NOMO-1 treated with DMSO at 0.1 percent for 48 hours (cell line): ENCODE data around the gene SFTPD.
A peak's percentile ranks its signal among the peaks of the same experiment; 100 is the strongest.
"Not testable (repeated sequence)": the region's sequence is repeated elsewhere in the genome, so short reads cannot be mapped to it uniquely, and the experiment has no call there.

Source experiments
- DNase-seq: peaks from one replicate; lab custom pipeline; 2025; ENCODE audit not compliant: unreplicated experiment; lab: John Stamatoyannopoulos, UW

The SFTPD gene

GRCh38 chr10:79948976-79949722 is at the start of gene SFTPD:
SFTPD (minus strand) TSS chr10:79949105; CDS start chr10:79946659, 2,446 bp downstream.
- peak; percentile 74 for DNase-seq

DNA sequence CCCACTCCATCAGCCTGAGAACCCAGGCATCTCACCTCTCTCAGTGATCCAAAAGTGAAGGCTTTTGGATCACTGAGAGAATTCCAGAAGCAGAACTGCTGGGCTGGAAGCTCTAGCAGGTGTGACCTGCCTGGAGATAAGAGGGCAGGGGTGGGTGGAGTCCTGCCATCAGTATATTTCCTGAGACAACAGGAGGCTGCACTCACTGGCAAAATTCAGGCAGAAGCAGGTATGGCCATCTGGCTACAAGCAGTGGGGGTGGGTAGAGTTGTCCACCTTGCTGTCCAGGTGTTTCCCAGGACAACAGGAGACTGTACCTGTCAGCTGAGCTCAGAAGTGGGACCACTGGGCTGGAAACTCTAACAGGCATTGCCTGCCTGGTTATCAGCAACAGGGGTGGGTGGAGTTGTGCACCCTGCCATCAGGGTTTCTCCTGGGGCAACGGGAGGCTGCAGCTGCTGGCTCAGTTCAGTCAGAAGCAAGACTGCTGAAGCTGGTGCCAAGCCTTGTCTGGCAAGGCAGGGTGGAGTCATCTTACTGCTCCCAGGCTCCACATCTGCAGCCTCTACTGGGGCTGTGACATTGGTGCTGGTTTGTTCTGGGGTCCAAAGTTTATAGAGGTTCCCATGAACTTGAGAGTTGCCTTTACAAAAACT is 47.2 kb upstream of the SFTPD start:
- no peak for DNase-seq

GRCh38 chr10:79994556-79994955 is 45.7 kb upstream of the SFTPD start:
- DNase-seq = no peak

DNA sequence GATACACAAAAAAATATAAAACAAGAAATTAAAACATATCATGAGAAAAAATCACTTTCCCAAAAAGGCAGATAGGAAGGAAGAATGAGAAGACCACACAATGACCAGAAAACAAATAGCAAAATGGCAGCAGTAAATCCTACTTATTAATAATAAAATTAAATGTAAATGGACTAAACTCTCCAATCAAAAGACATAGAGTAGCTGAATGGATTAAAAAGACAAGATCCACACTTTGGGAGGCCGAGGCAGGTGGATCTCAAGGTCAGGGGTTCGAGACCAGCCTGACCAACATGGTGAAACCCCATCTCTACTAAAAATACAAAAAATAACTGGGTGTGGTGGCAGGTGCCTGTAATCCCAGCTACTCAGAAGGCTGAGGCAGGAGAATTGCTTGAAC is 39.3 kb upstream of the SFTPD start:
- DNase-seq = not testable (repeated sequence)

- not testable (repeated sequence) for DNase-seq
These were observed 37.8 kb upstream of the SFTPD start for GRCh38 chr10:79986661-79987060.

GRCh38 chr10:79985481-79986072 is 36.7 kb upstream of the SFTPD start:
- no peak for DNase-seq

DNA sequence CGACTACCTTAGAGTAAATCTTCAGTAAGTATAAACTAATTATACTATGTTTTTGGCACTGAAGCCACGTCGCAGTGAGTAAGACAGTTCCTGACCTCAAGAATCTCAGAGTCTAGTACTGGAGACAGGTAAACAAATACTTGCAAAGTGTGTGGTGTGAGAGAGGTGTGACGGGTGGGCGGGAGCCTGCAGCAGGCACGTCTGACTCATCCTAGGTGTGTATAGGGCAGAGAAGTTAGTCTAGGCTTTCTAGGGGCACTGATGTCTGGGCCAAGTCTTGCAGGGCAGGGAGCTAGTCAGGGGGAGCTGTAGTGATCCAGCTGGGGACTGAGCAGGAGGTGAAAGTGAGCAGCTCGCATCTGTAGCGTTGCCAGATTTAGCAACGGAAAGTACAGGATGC is 35.9 kb upstream of the SFTPD start:
- no peak for DNase-seq

DNA sequence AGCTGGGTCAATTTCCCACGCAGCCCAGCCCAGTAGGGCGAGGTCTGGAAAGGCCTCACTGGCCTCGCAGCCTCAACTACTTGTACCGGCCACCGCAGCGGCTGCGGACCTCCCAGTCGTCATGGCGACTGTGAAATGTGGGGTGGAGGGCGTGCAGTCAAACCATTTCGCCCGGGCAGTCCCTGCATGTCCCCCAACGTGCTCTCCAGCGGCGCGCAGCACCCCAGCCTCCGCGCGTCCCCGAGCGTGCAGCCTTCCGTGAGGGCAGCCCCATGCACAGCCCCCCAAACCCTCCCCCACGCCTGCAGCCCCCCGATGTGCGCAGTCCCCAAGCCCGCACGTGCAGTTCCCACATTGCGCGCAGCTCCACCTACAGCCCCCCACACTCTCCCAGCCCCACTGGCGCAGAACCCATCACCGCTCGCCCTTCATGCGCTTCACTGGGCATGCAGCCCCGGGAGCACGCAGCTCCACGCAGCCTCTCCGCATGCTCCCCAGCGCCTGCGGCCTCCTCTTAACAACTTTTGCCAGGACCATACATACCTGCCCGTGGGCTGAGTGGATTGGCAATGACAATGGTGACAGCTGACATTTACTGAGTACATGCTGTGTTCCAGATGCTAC is 34.5 kb upstream of the SFTPD start:
- DNase-seq = no peak

DNA sequence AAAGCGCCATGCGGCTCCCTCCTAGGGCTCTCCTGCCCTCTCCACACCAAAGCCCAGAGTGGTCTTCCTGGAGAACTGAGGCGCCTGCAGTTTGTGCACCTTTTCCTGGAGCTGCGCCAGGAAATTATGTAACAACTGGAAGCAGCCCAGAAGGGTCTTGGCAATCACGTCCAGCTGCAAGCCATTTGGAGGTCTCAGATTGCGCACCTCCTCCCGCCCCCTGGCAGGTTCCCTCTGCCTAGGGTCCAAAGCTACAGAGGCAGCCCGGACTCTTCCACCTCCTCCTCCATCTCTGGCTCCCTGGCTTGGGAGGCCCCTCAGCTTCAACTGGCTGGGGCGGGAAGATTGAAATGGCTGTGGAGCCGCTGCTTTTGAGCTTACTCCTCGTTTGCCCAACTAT is 34.0 kb upstream of the SFTPD start:
- no peak for DNase-seq

- peak; percentile 51 for DNase-seq
These were observed 33.5 kb upstream of the SFTPD start for GRCh38 chr10:79982362-79982800.

DNA sequence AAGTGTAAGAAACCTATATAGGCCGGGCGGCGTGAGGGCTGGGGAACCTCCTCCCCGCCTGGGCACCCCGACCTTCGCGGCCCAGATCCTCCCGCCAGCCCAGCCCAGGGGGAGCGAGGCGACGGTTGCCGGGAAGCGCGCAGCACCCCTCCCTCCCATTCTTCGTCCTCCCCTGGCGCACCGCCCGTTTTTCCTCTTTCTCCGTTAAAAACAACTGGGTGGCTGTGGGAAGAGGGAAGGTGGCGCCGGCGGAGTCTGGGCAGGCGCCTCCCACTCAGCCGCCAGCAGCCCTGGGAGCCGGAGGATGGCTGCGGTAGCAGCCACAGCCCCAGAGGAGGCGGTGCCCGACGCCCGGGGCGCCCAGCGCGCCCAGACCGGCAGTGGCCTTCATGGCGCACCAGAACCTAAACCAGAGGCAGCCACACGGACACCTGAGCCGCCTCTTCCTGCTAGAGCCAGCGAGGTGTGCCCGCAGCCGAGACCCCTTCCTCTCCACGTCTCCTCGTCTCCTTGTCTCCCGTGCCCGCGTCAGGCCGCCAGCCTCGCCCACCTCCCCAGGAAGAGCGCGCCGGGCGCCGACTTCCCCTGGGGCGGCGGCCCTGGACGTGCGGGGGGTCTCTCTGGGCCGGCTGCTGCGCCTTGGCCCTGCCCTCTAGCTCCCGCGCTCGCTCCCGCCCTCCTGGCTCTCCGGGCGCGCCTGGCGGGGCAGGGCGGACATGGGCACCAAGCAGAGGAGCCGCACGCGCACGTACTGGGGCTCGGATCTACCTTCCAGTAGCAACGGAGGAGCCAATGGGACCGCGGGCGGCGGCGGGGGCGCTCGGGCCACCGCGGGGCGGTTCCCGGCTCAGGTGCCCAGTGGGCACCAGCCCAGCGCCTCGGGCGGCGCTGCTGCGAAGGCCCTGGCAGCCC is 32.8 kb upstream of the SFTPD start:
- DNase-seq = peak; percentile 37

DNA sequence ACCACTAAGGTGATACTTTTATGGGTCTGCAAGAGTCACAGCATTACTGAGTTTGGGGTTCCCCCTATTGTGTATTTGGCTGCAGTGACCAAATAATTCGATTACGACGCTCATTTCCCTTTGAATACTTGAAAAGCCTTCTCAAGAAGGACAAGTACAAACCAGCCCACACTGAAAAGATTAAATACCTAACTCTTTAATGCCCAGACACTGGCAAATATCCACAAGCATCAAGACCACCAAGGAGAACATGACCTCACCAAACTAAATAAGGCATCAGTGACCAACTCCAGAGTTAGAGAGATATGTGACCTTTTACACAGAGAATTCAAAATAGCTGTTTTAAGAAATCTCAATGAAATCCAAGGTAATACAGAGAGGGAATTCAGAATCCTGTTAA is 31.8 kb upstream of the SFTPD start:
- DNase-seq = no peak

DNA sequence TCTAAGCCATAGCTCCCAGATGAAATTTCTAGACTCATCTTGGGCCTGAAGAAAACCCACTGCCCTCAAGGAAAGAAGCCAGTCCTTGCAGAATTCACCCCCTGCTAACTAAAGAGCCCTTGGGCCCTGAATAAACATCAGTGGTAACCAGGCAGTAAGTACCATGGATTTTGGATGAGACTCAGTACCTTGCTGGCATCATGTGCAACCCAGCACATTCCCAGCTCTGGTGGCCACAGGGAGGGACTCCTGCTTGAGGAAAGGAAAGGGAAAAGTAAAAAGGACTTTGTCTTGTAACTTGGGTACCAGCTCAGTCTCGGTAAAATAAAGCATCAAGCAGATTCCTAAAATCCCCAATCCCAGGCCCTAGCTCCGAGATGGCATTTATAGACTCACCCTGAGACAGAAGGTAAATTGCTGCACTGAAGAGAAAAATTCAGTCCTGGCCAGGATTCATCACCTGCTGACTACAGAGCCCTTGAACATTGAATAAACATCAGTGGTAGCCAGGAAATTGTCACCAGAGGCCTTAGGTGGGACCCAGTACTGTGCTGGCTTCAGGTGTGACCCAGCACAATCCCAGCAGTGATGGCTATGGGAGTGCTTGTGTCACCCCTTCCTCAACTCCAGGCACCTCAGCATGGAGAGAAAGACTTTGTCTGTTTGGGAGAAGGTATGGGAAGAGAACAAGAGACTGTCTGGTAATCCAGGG is 31.2 kb upstream of the SFTPD start:
- no peak for DNase-seq

GRCh38 chr10:79979310-79979975 is 30.5 kb upstream of the SFTPD start:
- DNase-seq = no peak

GRCh38 chr10:79976999-79977398 is 28.1 kb upstream of the SFTPD start:
- no peak for DNase-seq

DNA sequence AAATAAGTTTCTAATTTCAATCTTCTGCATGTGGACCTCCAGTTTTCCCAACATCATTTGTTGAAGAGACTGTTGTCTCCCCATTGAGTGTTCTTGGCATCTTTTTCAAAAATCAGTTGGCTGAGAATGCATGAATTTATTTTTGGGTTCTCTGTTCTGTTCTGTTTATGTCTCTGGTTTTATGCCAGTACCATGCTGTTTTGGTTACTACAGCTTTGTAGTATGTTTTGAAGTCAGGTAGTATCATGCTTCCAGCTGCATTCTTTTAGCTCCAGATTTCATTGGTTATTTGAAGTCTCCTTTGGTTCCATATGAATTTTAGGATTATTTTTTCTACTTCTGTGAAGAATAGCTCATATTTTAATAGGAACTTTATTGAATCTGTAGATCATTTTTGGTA is 21.2 kb upstream of the SFTPD start:
- DNase-seq = no peak

- DNase-seq = no peak
These were observed 999 bp downstream of the SFTPD start for GRCh38 chr10:79947787-79948424.

- no peak for DNase-seq
These were observed 1.9 kb downstream of the SFTPD start for GRCh38 chr10:79947083-79947415.
